DOHH2 (cell line): Measurements from ENCODE around the gene VPS54.
"Not testable (repeated sequence)": the region's sequence is repeated elsewhere in the genome, so short reads cannot be mapped to it uniquely, and the experiment has no call there.

ENCODE experiments used
- H3F3A ChIP-seq: fragments of 200-600 bp; sonication (generic), shearing (Covaris generic); 2 replicates; pipeline ENCODE4 v1.6.0; 2016; ENCODE audit warnings: antibody characterized with exemption, mild to moderate bottlenecking; ENCODE audit not compliant: control insufficient read depth, insufficient read depth
- H3K27ac ChIP-seq: fragments of 200-600 bp; sonication (generic); 2 replicates; pipeline ENCODE4 v1.5.1; 2014; ENCODE audit warnings: low read depth, mild to moderate bottlenecking, low read length, moderate library complexity
- H3K27me3 ChIP-seq: fragments of 200-600 bp; sonication (generic); 2 replicates; pipeline ENCODE4 v1.6.1; 2014; ENCODE audit warnings: mild to moderate bottlenecking, low read length, mixed read lengths; ENCODE audit not compliant: control insufficient read depth
- H3K36me3 ChIP-seq: fragments of 200-600 bp; sonication (generic); 2 replicates; pipeline ENCODE4 v1.6.1; 2014; ENCODE audit warnings: mild to moderate bottlenecking, low read length, moderate library complexity, mixed read lengths; ENCODE audit not compliant: control insufficient read depth
- H3K4me1 ChIP-seq: fragments of 200-600 bp; sonication (generic); 2 replicates; pipeline ENCODE4 v1.6.1; 2014; ENCODE audit warnings: mild to moderate bottlenecking, low read length, mixed read lengths; ENCODE audit not compliant: control insufficient read depth
- H3K4me2 ChIP-seq: fragments of 200-600 bp; sonication (generic); 2 replicates; pipeline ENCODE4 v1.6.0; 2014; ENCODE audit warnings: mild to moderate bottlenecking, low read length, moderate library complexity
- H3K4me3 ChIP-seq: fragments of 200-600 bp; sonication (generic); 2 replicates; pipeline ENCODE4 v1.5.1; 2014; ENCODE audit warnings: mild to moderate bottlenecking, low read length, mixed read lengths
- H3K79me2 ChIP-seq: fragments of 200-600 bp; sonication (generic); 2 replicates; pipeline ENCODE4 v1.6.1; 2014; ENCODE audit warnings: mild to moderate bottlenecking, low read length, mixed read lengths; ENCODE audit not compliant: control insufficient read depth
- H3K9me2 ChIP-seq: fragments of 200-600 bp; sonication (generic); replicated peaks from 2 replicates; pipeline ENCODE4 v1.6.1; 2014; ENCODE audit warnings: mild to moderate bottlenecking, low read length, mixed read lengths; ENCODE audit not compliant: control insufficient read depth
- H3K9me3 ChIP-seq: fragments of 200-600 bp; sonication (generic); 2 replicates; pipeline ENCODE4 v1.6.1; 2014; ENCODE audit warnings: antibody characterized with exemption, low read length, mixed read lengths; ENCODE audit not compliant: control insufficient read depth, insufficient read depth
- H4K20me1 ChIP-seq: fragments of 200-600 bp; sonication (generic); 2 replicates; pipeline ENCODE4 v1.6.0; 2014; ENCODE audit warnings: low read depth, mild to moderate bottlenecking, antibody characterized with exemption, low read length, moderate library complexity; ENCODE audit not compliant: control insufficient read depth, insufficient read depth
- EZH2phosphoT487 ChIP-seq: fragments of 200-600 bp; sonication (generic); IDR thresholded peaks from 2 replicates; pipeline ENCODE4 v1.6.1; 2017; ENCODE audit warnings: borderline replicate concordance, mild to moderate bottlenecking, antibody characterized with exemption, low read length, moderate library complexity, mixed read lengths
- TF ChIP-seq, protein P1 (sequence below): fragments of 200-600 bp; sonication (generic); IDR thresholded peaks from one replicate; pipeline ENCODE4 v1.5.1; 2014; ENCODE audit warnings: antibody characterized with exemption, mild to moderate bottlenecking, low read depth, low read length; ENCODE audit not compliant: poor library complexity, severe bottlenecking

Gene VPS54

DNA sequence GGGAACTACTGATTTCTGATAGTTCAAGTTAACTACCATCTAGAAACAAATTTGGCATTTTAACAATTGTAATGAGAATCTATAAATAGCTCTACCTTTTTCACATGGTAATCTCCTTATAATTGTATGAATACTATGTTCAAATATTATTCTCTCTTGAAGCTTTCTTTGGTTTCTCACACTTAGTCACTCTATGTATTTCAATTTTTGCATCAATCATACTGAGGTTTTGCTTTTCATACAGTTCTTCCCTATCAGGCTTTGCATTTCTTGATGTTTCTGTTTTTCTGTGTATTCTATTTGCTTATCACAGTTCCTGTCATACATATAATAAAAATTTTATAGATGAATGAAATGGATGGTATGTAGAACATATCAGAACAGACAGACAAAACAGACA is 16.0 kb downstream of the VPS54 start:
- Histone ChIP-seq H3K4me2 (no peak overlapping the region), H4K20me1 (no peaks in the 10 kb centered on the region), H3K4me1 (no peaks in the 10 kb centered on the region), H3F3A (no peaks in the 10 kb centered on the region), H3K79me2 (peaks cover 23% of the 10 kb centered on the region), H3K4me3 (no peak overlapping the region), H3K27ac (no peak overlapping the region), H3K9me3 (no peaks in the 10 kb centered on the region), H3K27me3 (no peaks in the 10 kb centered on the region), H3K36me3 (peaks cover 7% of the 10 kb centered on the region; the same call in 1 of the 2 replicates), H3K9me2 (no peaks in the 10 kb centered on the region)
- TF ChIP-seq, protein P1, sequence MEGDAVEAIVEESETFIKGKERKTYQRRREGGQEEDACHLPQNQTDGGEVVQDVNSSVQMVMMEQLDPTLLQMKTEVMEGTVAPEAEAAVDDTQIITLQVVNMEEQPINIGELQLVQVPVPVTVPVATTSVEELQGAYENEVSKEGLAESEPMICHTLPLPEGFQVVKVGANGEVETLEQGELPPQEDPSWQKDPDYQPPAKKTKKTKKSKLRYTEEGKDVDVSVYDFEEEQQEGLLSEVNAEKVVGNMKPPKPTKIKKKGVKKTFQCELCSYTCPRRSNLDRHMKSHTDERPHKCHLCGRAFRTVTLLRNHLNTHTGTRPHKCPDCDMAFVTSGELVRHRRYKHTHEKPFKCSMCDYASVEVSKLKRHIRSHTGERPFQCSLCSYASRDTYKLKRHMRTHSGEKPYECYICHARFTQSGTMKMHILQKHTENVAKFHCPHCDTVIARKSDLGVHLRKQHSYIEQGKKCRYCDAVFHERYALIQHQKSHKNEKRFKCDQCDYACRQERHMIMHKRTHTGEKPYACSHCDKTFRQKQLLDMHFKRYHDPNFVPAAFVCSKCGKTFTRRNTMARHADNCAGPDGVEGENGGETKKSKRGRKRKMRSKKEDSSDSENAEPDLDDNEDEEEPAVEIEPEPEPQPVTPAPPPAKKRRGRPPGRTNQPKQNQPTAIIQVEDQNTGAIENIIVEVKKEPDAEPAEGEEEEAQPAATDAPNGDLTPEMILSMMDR, result no peak
- TF ChIP-seq EZH2phosphoT487, result no peak

DNA sequence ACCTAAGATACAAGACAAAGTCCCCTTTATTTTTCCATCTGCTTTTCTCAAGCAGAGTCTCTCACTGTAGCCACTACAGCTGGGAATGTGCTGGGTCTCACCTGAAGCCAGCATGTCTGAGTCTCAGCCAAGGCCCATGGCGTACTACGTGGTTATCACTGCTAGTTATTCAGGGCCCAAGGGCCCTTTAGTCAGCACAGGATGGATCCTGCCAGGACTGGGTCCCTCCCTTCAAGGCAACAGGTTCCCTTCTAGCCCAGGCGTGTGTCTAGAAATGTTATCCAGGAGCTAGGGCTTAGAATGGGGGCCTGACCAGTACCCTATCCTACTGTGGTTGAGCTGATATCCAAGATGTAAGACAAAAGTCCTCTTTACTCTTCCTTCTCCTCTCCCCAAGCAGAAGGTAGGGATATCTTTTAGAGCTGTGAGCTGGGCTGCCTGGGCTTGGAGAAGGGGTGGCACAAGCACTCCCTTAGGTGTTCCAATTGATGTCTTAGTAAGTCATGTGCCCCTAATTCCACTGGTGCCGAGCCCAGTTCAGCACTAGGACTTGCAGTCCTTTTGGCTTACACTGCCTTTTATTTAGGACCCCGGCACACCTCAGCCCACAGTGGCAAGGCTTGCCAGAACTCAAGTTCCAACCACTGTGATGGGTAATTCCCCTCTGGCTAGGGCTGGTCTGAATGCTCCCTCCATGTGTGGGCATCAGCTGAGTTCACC is 17.7 kb downstream of the VPS54 start:
- H3K4me2 ChIP-seq, result no peak overlapping the region
- no peaks in the 10 kb centered on the region for H3K4me1 ChIP-seq
- H3F3A ChIP-seq, result no peaks in the 10 kb centered on the region
- no peak overlapping the region for H3K4me3 ChIP-seq
- H3K9me3 ChIP-seq, result no peaks in the 10 kb centered on the region
- H3K27me3 ChIP-seq, result no peaks in the 10 kb centered on the region
- H4K20me1 ChIP-seq, result no peaks in the 10 kb centered on the region
- peaks cover 18% of the 10 kb centered on the region for H3K79me2 ChIP-seq
- TF ChIP-seq EZH2phosphoT487, result no peak
- TF ChIP-seq, protein P1, result no peak
- peaks cover 7% of the 10 kb centered on the region; the same call in 1 of the 2 replicates for H3K36me3 ChIP-seq
- H3K9me2 ChIP-seq, result no peaks in the 10 kb centered on the region
- H3K27ac ChIP-seq, result no peak overlapping the region

DNA sequence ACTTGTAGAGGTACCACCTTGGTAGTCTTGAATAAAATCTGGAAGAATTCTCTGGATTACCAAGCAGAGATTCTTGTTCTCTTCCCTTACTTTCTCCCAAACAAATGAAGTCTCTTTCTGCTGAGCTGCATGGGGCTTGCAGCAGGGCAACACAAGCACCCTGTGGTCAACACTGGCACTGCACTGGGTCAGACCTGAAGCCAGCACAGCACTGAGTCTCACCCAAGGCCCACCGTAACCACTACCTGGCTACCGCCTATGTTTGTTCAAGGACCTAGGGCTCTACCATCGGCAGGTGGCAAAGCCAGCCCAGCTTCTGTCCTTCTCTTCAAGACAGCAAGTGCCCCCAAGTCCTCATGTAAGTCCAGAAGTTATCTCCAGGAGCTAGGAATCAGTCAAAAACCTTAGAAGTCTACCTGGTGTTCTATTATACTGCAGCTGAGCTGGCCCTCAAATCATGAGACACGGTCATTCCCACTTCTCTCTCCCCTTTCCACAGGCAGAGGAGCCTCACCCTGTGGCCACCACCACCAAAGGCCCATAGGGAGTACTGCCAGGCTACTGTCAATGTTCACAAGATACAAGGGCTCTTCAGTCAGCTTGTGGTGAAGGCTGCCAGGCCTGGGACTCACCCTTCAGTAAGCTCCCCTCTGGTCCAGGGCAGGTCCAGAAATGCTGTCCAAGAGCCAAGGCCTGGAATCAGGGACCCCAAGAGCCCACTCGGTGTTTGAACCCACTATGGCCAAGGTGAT is 18.4 kb downstream of the VPS54 start:
- Histone ChIP-seq H3K9me2 (no peaks in the 10 kb centered on the region), H3K79me2 (peaks cover 18% of the 10 kb centered on the region)

DNA sequence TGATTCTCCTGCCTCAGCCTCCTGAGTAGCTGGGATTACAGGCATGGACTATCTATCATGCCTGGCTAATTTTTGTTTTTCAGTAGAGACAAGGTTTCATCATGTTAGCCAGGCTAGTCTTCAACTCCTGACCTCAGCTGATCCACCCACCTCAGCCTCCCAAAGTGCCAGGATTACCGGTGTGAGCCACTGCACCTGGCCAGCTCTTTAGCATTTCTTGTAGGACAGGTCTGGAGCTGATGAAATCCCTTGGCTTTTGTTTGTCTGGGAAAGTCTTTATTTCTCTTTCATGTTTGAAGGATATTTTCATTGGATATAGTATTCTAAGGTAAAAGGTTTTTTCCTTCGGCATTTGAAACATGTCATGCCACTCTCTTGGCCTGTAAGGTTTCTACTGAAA is 20.2 kb downstream of the VPS54 start:
- Histone ChIP-seq H3F3A (no peaks in the 10 kb centered on the region), H3K9me2 (no peaks in the 10 kb centered on the region), H3K4me1 (no peaks in the 10 kb centered on the region), H3K9me3 (no peaks in the 10 kb centered on the region), H3K36me3 (peaks cover 7% of the 10 kb centered on the region; the same call in 1 of the 2 replicates), H4K20me1 (no peaks in the 10 kb centered on the region), H3K79me2 (peaks cover 18% of the 10 kb centered on the region), H3K27me3 (no peaks in the 10 kb centered on the region), H3K27ac (no peak overlapping the region), H3K4me2 (no peak overlapping the region), H3K4me3 (no peak overlapping the region)
- TF ChIP-seq, protein P1, result no peak
- no peak for TF ChIP-seq EZH2phosphoT487

More for the DNA sequence above, 18.4 kb downstream of the VPS54 start:
- Histone ChIP-seq H3K4me3 (no peak overlapping the region), H3K4me2 (no peak overlapping the region), H3K4me1 (no peaks in the 10 kb centered on the region), H3K9me3 (no peaks in the 10 kb centered on the region), H4K20me1 (no peaks in the 10 kb centered on the region), H3F3A (no peaks in the 10 kb centered on the region), H3K27ac (no peak overlapping the region), H3K27me3 (no peaks in the 10 kb centered on the region), H3K36me3 (peaks cover 7% of the 10 kb centered on the region; the same call in 1 of the 2 replicates)
- no peak for TF ChIP-seq EZH2phosphoT487

DNA sequence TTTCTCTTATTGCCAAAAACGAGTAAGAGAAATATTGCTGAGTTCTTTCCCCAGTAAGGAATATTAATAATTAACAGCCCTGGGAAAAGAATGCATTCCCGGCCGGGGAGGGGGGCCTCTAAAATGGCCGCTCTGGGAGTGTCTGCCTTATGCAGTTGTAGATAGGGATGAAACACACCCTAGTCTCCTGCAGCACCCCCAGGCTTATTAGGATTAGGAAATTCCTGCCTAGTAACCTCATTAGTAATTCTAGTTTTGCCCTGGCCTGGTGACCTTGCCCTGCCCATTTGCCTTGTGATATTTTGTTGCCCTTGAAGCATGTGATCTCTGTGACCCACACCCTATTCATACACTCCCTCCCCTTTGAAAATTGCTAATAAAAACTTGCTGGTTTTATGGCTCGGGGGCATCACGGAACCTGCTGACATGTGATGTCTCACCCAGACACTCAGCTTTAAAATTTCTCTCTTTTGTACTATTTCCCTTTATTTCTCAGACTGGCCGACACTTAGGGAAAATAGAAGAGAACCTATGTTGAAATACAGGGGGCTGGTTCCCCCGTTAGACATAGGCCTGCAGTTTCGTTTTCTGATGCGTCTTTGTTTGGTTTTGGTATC is 22.5 kb downstream of the VPS54 start:
- H4K20me1 ChIP-seq, H3K27ac ChIP-seq, H3K9me2 ChIP-seq, H3K4me2 ChIP-seq, H3K79me2 ChIP-seq, H3K27me3 ChIP-seq, H3K9me3 ChIP-seq, H3K36me3 ChIP-seq, H3K4me1 ChIP-seq, H3K4me3 ChIP-seq, H3F3A ChIP-seq: not testable (repeated sequence)
